Measurements from ENCODE around the gene NUP205.

Gene NUP205

GRCh38 chr7:135536150-135536549 is 21.6 kb upstream of the NUP205 start:
- no peaks in the 10 kb centered on the region for H3K9me3 ChIP-seq (replicated peaks in 1 of 2; ENCODE audit: control insufficient read depth in 2 of 2, insufficient read depth in 1 of 2, low read depth in 1 of 2, low read length in 2 of 2)
- no CpG with 5 or more reads among the region's 7 CpGs for WGBS, 2 donors (ENCODE audit: extremely low coverage in 2 of 2, insufficient read length in 2 of 2, insufficient replicate concordance in 1 of 2)
- H4K91ac ChIP-seq (ENCODE audit: low read depth, low read length, poor library complexity): no peak overlapping the region

GRCh38 chr7:135537453-135537852 is 20.3 kb upstream of the NUP205 start:
- no peak overlapping the region for H3K4me2 ChIP-seq (ENCODE audit: insufficient read depth, low read length, poor library complexity, severe bottlenecking)
- no peak overlapping the region for H4K91ac ChIP-seq (ENCODE audit: low read depth, low read length, poor library complexity)
- no peak overlapping the region for H3K27ac ChIP-seq (replicated peaks; ENCODE audit: low read length)
- no CpG with 5 or more reads among the region's 1 CpG for WGBS, 2 donors (ENCODE audit: extremely low coverage in 2 of 2, insufficient read length in 2 of 2, insufficient replicate concordance in 1 of 2)
- no peak overlapping the region for H3K14ac ChIP-seq (ENCODE audit: low read length)
- H3K9ac ChIP-seq (ENCODE audit: low read depth, low read length, poor library complexity): no peak overlapping the region
- no peak overlapping the region for H2BK120ac ChIP-seq (ENCODE audit: low read depth, low read length)
- no peak overlapping the region for H2BK12ac ChIP-seq (ENCODE audit: low read length)
- no peaks in the 10 kb centered on the region for H3K79me1 ChIP-seq (ENCODE audit: low read depth, low read length)
- no peaks in the 10 kb centered on the region for H3K36me3 ChIP-seq (replicated peaks in 1 of 2; ENCODE audit: control insufficient read depth in 2 of 2, insufficient read depth in 2 of 2, low read length in 2 of 2)
- peaks cover 0 to 3% of the 10 kb centered on the region in 2 donors for H3K4me1 ChIP-seq (ENCODE audit: control insufficient read depth in 2 of 2, insufficient read depth in 1 of 2, low read depth in 1 of 2, low read length in 2 of 2)
- no peak overlapping the region for H4K8ac ChIP-seq (ENCODE audit: low read depth, low read length)
- no peak overlapping the region for H3K4ac ChIP-seq (ENCODE audit: low read length)
- H3K9me3 ChIP-seq (replicated peaks in 1 of 2; ENCODE audit: control insufficient read depth in 2 of 2, insufficient read depth in 1 of 2, low read depth in 1 of 2, low read length in 2 of 2): no peaks in the 10 kb centered on the region
- H2AK5ac ChIP-seq (ENCODE audit: low read depth, low read length): no peak overlapping the region
- no peak for DNase-seq (ENCODE audit: low spot score)
- no peaks in the 10 kb centered on the region for H3K27me3 ChIP-seq (ENCODE audit: control insufficient read depth in 3 of 3, insufficient read depth in 3 of 3, low read depth in 1 of 3, low read length in 3 of 3)
- H3K4me3 ChIP-seq (ENCODE audit: low read length in 2 of 2): no peak overlapping the region
- H2AFZ ChIP-seq (ENCODE audit: low read length): peak overlapping the region; percentile 60
- H2BK15ac ChIP-seq (ENCODE audit: low read length): no peak overlapping the region
- no peak overlapping the region for H2BK5ac ChIP-seq (ENCODE audit: low read length)
- H3K23ac ChIP-seq (ENCODE audit: low read depth, low read length, poor library complexity): no peak overlapping the region
- no peak overlapping the region for H3K18ac ChIP-seq (ENCODE audit: low read length)

More at GRCh38 chr7:135536150-135536549, 21.6 kb upstream of the NUP205 start:
- no peak overlapping the region for H3K4ac ChIP-seq (ENCODE audit: low read length)
- no peak overlapping the region for H2BK15ac ChIP-seq (ENCODE audit: low read length)
- H3K14ac ChIP-seq (ENCODE audit: low read length): no peak overlapping the region
- H3K23ac ChIP-seq (ENCODE audit: low read depth, low read length, poor library complexity): no peak overlapping the region
- no peak overlapping the region for H3K18ac ChIP-seq (ENCODE audit: low read length)
- no peak overlapping the region for H3K9ac ChIP-seq (ENCODE audit: low read depth, low read length, poor library complexity)
- DNase-seq (ENCODE audit: low spot score): no peak
- H3K79me1 ChIP-seq (ENCODE audit: low read depth, low read length): no peaks in the 10 kb centered on the region
- no peaks in the 10 kb centered on the region for H3K36me3 ChIP-seq (replicated peaks in 1 of 2; ENCODE audit: control insufficient read depth in 2 of 2, insufficient read depth in 2 of 2, low read length in 2 of 2)
- no peak overlapping the region for H2BK12ac ChIP-seq (ENCODE audit: low read length)
- H3K4me2 ChIP-seq (ENCODE audit: insufficient read depth, low read length, poor library complexity, severe bottlenecking): no peak overlapping the region
- H2AK5ac ChIP-seq (ENCODE audit: low read depth, low read length): no peak overlapping the region
- H3K27ac ChIP-seq (replicated peaks; ENCODE audit: low read length): no peak overlapping the region
- H3K4me1 ChIP-seq (ENCODE audit: control insufficient read depth in 2 of 2, insufficient read depth in 1 of 2, low read depth in 1 of 2, low read length in 2 of 2): peaks cover 0 to 3% of the 10 kb centered on the region in 2 donors
- no peak overlapping the region for H2AFZ ChIP-seq (ENCODE audit: low read length)
- no peak overlapping the region for H2BK120ac ChIP-seq (ENCODE audit: low read depth, low read length)
- H2BK5ac ChIP-seq (ENCODE audit: low read length): no peak overlapping the region
- no peak overlapping the region for H3K4me3 ChIP-seq (ENCODE audit: low read length in 2 of 2)
- no peak overlapping the region for H4K8ac ChIP-seq (ENCODE audit: low read depth, low read length)
- no peaks in the 10 kb centered on the region for H3K27me3 ChIP-seq (ENCODE audit: control insufficient read depth in 3 of 3, insufficient read depth in 3 of 3, low read depth in 1 of 3, low read length in 3 of 3)

GRCh38 chr7:135537905-135538304 is 19.8 kb upstream of the NUP205 start:
- Histone ChIP-seq H3K18ac (ENCODE audit: low read length) (no peak overlapping the region), H3K27me3 (ENCODE audit: control insufficient read depth in 3 of 3, insufficient read depth in 3 of 3, low read depth in 1 of 3, low read length in 3 of 3) (no peaks in the 10 kb centered on the region)

GRCh38 chr7:135538376-135538775 is 19.3 kb upstream of the NUP205 start:
- no peak for DNase-seq (ENCODE audit: low spot score)
- Histone ChIP-seq H3K23ac (ENCODE audit: low read depth, low read length, poor library complexity) (no peak overlapping the region), H2AK5ac (ENCODE audit: low read depth, low read length) (no peak overlapping the region), H3K9ac (ENCODE audit: low read depth, low read length, poor library complexity) (no peak overlapping the region), H2AFZ (ENCODE audit: low read length) (peak overlapping the region; percentile 60), H3K9me3 (replicated peaks in 1 of 2; ENCODE audit: control insufficient read depth in 2 of 2, insufficient read depth in 1 of 2, low read depth in 1 of 2, low read length in 2 of 2) (peaks cover 0 to 2% of the 10 kb centered on the region in 2 donors), H3K4ac (ENCODE audit: low read length) (no peak overlapping the region), H4K91ac (ENCODE audit: low read depth, low read length, poor library complexity) (no peak overlapping the region), H3K4me1 (ENCODE audit: control insufficient read depth in 2 of 2, insufficient read depth in 1 of 2, low read depth in 1 of 2, low read length in 2 of 2) (peaks cover 0 to 3% of the 10 kb centered on the region in 2 donors), H3K36me3 (replicated peaks in 1 of 2; ENCODE audit: control insufficient read depth in 2 of 2, insufficient read depth in 2 of 2, low read length in 2 of 2) (no peaks in the 10 kb centered on the region), H3K4me3 (ENCODE audit: low read length in 2 of 2) (no peak overlapping the region), H3K4me2 (ENCODE audit: insufficient read depth, low read length, poor library complexity, severe bottlenecking) (no peak overlapping the region), H2BK120ac (ENCODE audit: low read depth, low read length) (no peak overlapping the region), H4K8ac (ENCODE audit: low read depth, low read length) (no peak overlapping the region), H2BK15ac (ENCODE audit: low read length) (no peak overlapping the region), H3K27me3 (ENCODE audit: control insufficient read depth in 3 of 3, insufficient read depth in 3 of 3, low read depth in 1 of 3, low read length in 3 of 3) (no peaks in the 10 kb centered on the region), H3K14ac (ENCODE audit: low read length) (no peak overlapping the region), H2BK12ac (ENCODE audit: low read length) (no peak overlapping the region), H3K18ac (ENCODE audit: low read length) (no peak overlapping the region), H3K79me1 (ENCODE audit: low read depth, low read length) (no peaks in the 10 kb centered on the region), H3K27ac (replicated peaks; ENCODE audit: low read length) (no peak overlapping the region), H2BK5ac (ENCODE audit: low read length) (no peak overlapping the region)
- no CpG with 5 or more reads among the region's 3 CpGs for WGBS, 2 donors (ENCODE audit: extremely low coverage in 2 of 2, insufficient read length in 2 of 2, insufficient replicate concordance in 1 of 2)

More at GRCh38 chr7:135537905-135538304, 19.8 kb upstream of the NUP205 start:
- DNase-seq (ENCODE audit: low spot score): no peak
- Histone ChIP-seq H4K91ac (ENCODE audit: low read depth, low read length, poor library complexity) (no peak overlapping the region), H3K9ac (ENCODE audit: low read depth, low read length, poor library complexity) (no peak overlapping the region), H2AFZ (ENCODE audit: low read length) (peak overlapping the region; percentile 60), H3K23ac (ENCODE audit: low read depth, low read length, poor library complexity) (no peak overlapping the region), H2BK5ac (ENCODE audit: low read length) (no peak overlapping the region), H3K4me2 (ENCODE audit: insufficient read depth, low read length, poor library complexity, severe bottlenecking) (no peak overlapping the region), H2BK120ac (ENCODE audit: low read depth, low read length) (no peak overlapping the region), H3K9me3 (replicated peaks in 1 of 2; ENCODE audit: control insufficient read depth in 2 of 2, insufficient read depth in 1 of 2, low read depth in 1 of 2, low read length in 2 of 2) (peaks cover 0 to under 1% of the 10 kb centered on the region in 2 donors), H3K14ac (ENCODE audit: low read length) (no peak overlapping the region), H3K4me3 (ENCODE audit: low read length in 2 of 2) (no peak overlapping the region), H2AK5ac (ENCODE audit: low read depth, low read length) (no peak overlapping the region), H3K4me1 (ENCODE audit: control insufficient read depth in 2 of 2, insufficient read depth in 1 of 2, low read depth in 1 of 2, low read length in 2 of 2) (peaks cover 0 to 3% of the 10 kb centered on the region in 2 donors), H3K27ac (replicated peaks; ENCODE audit: low read length) (no peak overlapping the region), H3K4ac (ENCODE audit: low read length) (no peak overlapping the region), H3K79me1 (ENCODE audit: low read depth, low read length) (no peaks in the 10 kb centered on the region), H2BK15ac (ENCODE audit: low read length) (no peak overlapping the region), H2BK12ac (ENCODE audit: low read length) (no peak overlapping the region), H3K36me3 (replicated peaks in 1 of 2; ENCODE audit: control insufficient read depth in 2 of 2, insufficient read depth in 2 of 2, low read length in 2 of 2) (no peaks in the 10 kb centered on the region), H4K8ac (ENCODE audit: low read depth, low read length) (no peak overlapping the region)

All from neuronal stem cell (in vitro differentiated cells).